HEK293 (cell line): ENCODE measurements around the gene TTN.

Experiments
- BCL11B ChIP-seq: fragments of 450-650 bp; formaldehyde crosslinking; IDR thresholded peaks from 2 replicates; pipeline ENCODE4 v1.5.1; 2016; ENCODE audit warnings: low read depth, missing biosample characterization, missing genetic modification characterization
- CTCF ChIP-seq: fragments of 450-650 bp; formaldehyde crosslinking; IDR thresholded peaks from 2 replicates; pipeline ENCODE4 v1.5.1; 2016; ENCODE audit warnings: missing biosample characterization, missing genetic modification characterization
- FEZF1 ChIP-seq: fragments of 450-650 bp; formaldehyde crosslinking; IDR thresholded peaks from 2 replicates; pipeline ENCODE4 v1.5.1; 2016; ENCODE audit warnings: missing biosample characterization, missing genetic modification characterization
- HOXA7 ChIP-seq: sonication (generic); formaldehyde crosslinking; IDR thresholded peaks from 2 replicates; pipeline ENCODE4 v1.8.1; 2022; ENCODE audit warnings: missing genetic modification reagents, borderline replicate concordance
- KLF16 ChIP-seq: fragments of 450-650 bp; formaldehyde crosslinking; IDR thresholded peaks from 2 replicates; pipeline ENCODE4 v1.5.1; 2017; ENCODE audit warnings: missing biosample characterization, missing genetic modification characterization
- OSR2 ChIP-seq: fragments of 450-650 bp; formaldehyde crosslinking; IDR thresholded peaks from 2 replicates; pipeline ENCODE4 v1.5.1; 2016; ENCODE audit warnings: missing biosample characterization, missing genetic modification characterization
- ZBTB8A ChIP-seq: fragments of 450-650 bp; formaldehyde crosslinking; IDR thresholded peaks from 2 replicates; pipeline ENCODE4 v1.5.1; 2016; ENCODE audit warnings: missing biosample characterization, missing genetic modification characterization
- ZFP37 ChIP-seq: fragments of 450-650 bp; formaldehyde crosslinking; IDR thresholded peaks from 2 replicates; pipeline ENCODE4 v1.5.1; 2016; ENCODE audit warnings: missing biosample characterization, missing genetic modification characterization
- ZFP69B ChIP-seq: fragments of 450-650 bp; formaldehyde crosslinking; IDR thresholded peaks from 2 replicates; pipeline ENCODE4 v1.5.1; 2016; ENCODE audit warnings: missing biosample characterization, missing genetic modification characterization
- ZNF121 ChIP-seq: fragments of 450-650 bp; formaldehyde crosslinking; IDR thresholded peaks from 2 replicates; pipeline ENCODE4 v1.5.1; 2016; ENCODE audit warnings: missing biosample characterization, missing genetic modification characterization
- ZNF155 ChIP-seq: fragments of 450-650 bp; formaldehyde crosslinking; IDR thresholded peaks from 2 replicates; pipeline ENCODE4 v1.5.1; 2016; ENCODE audit warnings: missing biosample characterization, missing genetic modification characterization
- ZNF830 ChIP-seq: fragments of 450-650 bp; IDR thresholded peaks from 2 replicates; pipeline ENCODE4 v1.5.0; 2018; ENCODE audit warnings: missing biosample characterization, missing genetic modification characterization, low read depth, mild to moderate bottlenecking, moderate library complexity

GRCh38 chr2:178510384-178510783, 296.8 kb downstream of the TTN start:
- TF ChIP-seq CTCF = no peak
- no peak for TF ChIP-seq HOXA7 (CRISPR knock-in tag)
- TF ChIP-seq FEZF1 = no peak
- no peak for TF ChIP-seq ZFP37 (tag by site-specific recombination)
- no peak for TF ChIP-seq ZNF121 (tag by site-specific recombination)
- TF ChIP-seq ZFP69B (tag by site-specific recombination) = no peak
- TF ChIP-seq OSR2 (tag by site-specific recombination) = no peak
- no peak for TF ChIP-seq ZNF155 (tag by site-specific recombination)
- TF ChIP-seq BCL11B (tag by site-specific recombination) = no peak
- no peak for TF ChIP-seq KLF16
- no peak for TF ChIP-seq ZNF830 (tag by site-specific recombination)
- TF ChIP-seq ZBTB8A (tag by site-specific recombination) = no peak
